Hypothalamus (tissue), 51 donors: ENCODE results near the gene TAS2R60.

Experiments used
- DNase-seq, 51 donors: peaks; one replicate each; lab custom pipeline; 2025; lab: John Stamatoyannopoulos, UW

The TAS2R60 gene

GRCh38 chr7:143436325-143436946 lies 6.8 kb upstream of the TAS2R60 start:
- DNase-seq = no peak

DNA sequence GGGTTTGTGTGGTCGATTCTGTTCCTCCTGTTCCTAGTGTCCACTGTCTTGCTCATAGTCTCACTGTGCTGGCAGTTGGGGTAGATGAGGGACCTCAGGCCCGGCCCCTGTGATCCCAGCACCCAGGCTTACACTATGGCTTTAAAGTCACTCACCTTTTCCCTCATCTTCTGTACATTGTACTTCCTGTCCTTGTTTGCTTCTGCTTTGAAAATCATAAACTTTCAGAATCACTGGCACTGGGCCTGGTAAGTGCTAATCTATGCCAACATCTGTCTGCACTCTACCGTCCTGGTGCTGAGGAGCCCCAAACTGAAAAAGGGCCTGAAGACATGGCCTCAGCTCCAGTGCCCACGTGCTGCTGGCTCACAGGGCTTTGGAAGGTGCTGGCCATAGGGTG lies 5.7 kb upstream of the TAS2R60 start:
- no peak for DNase-seq

- DNase-seq = no peak
These were observed 3.4 kb upstream of the TAS2R60 start for GRCh38 chr7:143439866-143440265.

- no peak for DNase-seq
These were observed 970 bp downstream of the TAS2R60 start for GRCh38 chr7:143444063-143444782.

GRCh38 chr7:143444785-143445184 lies 1.5 kb downstream of the TAS2R60 start:
- no peak for DNase-seq

GRCh38 chr7:143447466-143447865 lies 4.2 kb downstream of the TAS2R60 start:
- no peak for DNase-seq

DNA sequence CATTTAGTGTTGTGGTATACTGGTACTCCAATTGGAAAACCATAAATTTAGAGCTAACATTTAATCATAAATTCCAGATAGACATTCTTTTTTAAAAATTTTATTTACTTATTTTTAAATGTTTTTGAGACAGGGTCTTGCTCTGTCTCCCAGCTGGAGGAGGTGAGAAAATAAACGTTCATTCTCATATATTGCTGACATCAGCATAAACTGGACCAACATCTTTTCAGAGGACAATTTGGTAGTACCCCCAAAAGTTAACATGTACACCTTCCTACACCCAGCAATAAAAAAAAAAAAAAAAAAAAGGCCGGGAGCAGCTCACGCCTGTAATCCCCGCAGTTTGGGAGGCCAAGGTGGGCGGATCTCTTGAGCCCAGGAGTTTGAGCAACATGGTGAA lies 5.2 kb downstream of the TAS2R60 start:
- DNase-seq = no peak

GRCh38 chr7:143449793-143450192 lies 6.5 kb downstream of the TAS2R60 start:
- DNase-seq = no peak

GRCh38 chr7:143451122-143451521 lies 7.9 kb downstream of the TAS2R60 start:
- no peak for DNase-seq

DNA sequence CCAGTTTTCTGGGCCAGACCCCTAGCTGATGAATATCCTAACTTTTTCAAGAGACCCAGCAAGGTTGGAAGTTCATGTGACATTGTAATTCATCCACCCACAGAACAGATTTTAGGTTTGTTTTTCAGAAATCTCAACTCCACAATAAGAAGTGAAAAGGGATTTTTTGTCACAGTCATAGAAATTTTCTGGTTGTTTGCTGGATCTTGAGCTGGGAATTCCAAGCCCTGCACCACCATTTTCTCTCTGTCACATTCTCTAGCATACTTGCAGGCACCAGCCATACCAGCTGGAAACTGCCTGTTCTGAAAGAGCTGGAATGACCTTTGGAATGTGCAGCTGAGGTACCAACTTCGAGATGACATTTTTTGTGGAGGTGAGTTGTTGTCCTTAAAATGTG lies 8.5 kb downstream of the TAS2R60 start:
- no peak for DNase-seq

- no peak for DNase-seq
These were observed 9.2 kb downstream of the TAS2R60 start for GRCh38 chr7:143452495-143452894.

DNA sequence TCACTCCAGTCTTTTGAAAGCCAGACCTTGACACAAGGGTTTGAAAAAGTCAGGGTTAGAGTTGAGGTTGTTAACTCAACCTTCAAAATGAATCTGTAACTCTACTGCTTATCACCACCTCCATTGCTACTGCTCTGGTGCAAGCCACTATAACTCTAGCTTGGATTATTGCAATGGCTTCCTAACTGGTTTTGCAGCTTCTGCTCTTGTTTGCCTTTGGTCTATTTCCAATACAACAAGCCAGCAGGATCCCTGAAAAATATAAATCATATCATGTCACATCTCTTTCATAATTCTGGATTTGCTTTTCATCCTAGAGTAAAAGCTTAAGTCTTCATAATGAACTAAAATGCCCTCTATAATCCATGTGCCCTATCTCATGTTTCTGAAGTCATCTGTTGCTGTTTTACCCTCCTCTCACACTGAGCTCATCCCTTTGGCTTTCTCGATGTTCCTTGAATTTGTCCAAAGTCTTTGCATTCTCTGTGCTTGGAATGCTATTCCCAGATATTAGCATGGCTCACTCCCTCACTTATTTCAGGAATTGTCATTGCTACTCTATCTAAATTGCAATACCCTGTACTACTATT lies 10.9 kb downstream of the TAS2R60 start:
- no peak for DNase-seq

GRCh38 chr7:143455491-143455890 lies 12.2 kb downstream of the TAS2R60 start:
- DNase-seq = no peak

DNA sequence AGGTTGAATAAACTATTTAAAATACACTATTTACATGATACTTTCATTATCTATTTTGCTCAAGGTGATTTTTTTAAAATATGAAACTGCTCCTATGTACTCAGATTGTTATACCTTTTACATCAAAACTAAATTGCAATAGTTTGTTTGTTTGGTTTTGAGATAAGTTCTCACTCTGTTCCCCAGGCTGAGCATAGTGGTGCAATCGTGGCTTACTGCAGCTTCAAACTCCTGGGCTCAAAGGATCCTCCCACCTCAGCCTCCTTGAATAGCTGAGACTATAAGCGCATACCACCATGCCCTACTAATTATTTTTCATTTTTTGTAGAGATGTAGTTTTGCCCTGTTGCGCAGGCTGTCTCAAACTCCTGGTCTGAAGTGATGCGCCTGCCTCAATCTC lies 12.7 kb downstream of the TAS2R60 start:
- no peak for DNase-seq

GRCh38 chr7:143456992-143457793 lies 13.9 kb downstream of the TAS2R60 start:
- DNase-seq = no peak

DNA sequence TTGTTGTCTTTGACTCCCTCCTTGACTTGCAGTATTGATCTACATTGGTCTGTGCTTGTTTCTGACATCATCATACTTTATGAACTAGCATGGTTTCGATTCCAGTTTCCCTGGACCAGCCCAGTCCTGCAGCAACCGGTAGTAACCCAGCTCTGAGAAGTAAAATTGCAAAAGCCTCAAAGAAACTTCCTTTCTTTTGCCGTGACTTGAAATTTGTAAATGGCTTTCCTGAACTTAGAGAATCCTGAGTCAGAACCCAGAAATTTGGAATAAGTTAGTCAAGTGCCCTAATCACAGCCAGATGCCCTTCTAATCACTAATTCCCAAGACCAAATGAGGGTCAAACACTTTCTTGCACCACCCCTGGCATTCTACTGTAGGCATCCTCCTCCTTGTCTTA lies 15.0 kb downstream of the TAS2R60 start:
- no peak for DNase-seq

DNA sequence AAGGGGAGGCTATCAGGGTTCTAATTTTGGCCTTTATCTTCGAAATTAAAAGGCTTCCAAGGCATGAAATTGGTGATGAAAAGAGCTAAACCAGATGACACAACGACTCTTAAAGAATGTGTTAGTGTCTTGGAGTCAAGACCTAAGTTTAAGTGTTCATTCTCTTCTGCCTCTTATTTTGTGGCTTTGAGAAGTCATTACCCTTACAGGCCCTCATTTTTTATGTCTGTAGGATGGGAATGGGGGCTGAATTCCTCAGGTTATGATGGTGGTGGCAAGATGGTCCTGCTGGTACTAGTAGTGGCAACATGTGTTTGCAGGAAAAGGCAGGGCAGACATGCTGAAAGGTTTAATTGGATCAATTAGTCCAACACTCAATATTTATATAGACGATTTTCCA lies 15.4 kb downstream of the TAS2R60 start:
- no peak for DNase-seq

- no peak for DNase-seq
These were observed 16.1 kb downstream of the TAS2R60 start for GRCh38 chr7:143459359-143459758.

DNA sequence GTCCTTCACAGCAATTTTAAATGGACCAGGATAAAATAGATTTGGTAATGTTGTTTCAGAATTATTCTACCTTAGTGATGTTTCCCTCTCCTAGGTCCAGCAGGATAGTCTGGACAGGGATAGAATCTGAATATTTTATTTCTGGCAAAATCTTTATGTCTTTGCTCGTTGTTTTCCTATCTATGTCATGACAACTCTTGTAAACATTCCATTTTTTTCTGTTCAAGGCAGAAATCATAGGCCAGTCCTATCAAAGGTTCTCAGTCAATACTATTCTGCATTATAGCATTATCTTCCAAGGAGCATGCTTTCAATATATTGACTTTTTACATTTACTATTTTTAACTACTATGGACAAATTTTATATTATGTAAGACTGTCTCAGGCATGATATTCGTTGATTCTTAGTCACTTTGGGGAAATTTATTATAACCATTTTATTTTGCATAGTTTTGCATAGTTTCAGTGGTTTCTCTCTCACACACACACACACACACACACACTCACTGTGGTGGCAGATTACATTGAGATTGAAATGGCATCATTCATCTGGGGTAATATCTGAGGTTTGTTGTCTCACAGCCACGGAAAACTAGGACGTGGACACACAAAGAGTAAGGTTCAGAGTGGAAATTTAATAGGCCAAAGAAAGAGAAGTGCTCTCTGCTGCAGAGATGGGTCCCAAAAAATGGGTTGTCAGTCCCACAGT lies 17.2 kb downstream of the TAS2R60 start:
- no peak for DNase-seq

DNA sequence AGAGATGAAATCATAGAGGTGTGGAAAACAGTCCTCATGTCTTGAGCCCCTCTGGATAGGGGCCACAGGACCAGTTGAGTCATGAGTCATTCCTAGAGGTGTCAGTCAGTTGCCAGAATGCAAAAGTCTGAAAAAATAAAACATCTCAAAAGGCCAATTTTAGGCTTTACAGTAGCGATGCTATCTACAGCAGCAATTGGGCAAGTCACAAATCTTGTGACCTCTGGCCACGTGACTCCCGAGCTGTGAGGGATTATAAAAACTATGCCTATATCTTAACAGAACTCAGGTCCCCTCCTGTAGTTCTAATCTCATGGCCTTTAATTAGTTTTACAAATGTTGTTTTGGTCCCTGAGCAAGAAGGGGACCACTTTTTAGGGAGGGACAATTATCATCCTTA lies 18.8 kb downstream of the TAS2R60 start:
- no peak for DNase-seq

DNA sequence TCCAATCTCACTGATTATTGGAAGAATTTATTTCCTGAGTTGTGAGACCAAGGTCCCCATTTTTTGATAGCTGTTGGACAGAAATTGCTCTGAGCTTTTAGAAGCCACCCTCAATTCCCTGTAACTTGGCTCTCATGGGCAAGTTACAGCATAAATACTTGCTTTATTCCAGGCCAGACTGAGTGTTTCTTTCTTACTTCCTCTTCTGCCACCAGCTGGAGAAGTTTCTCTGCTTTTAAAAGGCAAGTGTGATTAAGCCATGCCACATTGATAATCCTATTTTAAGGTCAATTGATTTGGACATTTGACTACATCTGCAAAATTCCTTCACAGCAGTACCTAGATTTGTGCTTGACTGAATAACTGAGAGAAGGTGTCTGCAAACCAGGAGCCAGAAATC lies 20.3 kb downstream of the TAS2R60 start:
- DNase-seq = no peak
